ENCODE measurements around the gene TRAM2. TPM values are rescaled to one million over a fixed set of nuclear protein-coding genes. Genes with fewer than 3 reads are reported as not detected.

TRAM2 gene
- total RNA-seq, 1 experiment from 2014 or later: 21.3 TPM

DNA sequence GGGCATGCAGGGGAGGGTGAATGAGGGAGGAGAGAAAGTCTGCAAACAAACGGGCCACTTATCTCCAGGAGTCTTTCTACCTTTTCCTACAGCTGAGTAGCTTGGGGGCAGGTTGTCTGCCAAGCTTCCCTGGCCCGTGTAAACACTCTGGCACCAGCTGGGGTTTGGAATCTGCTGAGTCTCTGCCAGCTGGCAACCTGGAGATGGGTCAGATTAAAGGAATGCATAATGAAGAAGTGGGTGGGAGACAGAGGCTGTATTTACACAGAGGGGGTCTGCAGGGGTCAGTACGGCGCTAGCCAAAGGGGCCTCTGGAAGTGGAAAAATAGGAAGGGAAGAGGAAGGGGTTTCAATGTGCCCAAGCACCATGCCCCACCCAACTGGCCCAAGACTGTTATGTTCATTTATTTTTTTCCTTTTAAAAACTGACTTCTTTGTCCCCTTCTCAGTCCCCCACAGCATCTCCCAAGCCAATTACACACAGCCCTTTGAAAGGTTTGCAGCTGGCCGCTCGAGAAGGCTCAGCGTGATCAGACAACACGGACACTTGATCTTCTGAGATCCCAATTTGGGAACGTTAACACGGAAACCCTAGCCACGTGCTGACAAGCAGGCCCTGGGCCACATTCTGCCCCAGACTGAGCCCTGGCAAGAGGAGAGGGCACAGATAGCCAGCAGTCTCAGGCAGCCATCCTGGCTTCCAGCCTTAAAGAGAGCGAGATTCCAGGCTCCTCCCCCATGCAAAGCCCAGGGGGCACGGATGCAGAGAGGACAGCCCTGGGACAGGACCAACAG lies 25.2 kb downstream of the TRAM2 start:
- Histone ChIP-seq H3K4me3 (replicated peaks in 1 of 2; ENCODE audit: low read depth in 1 of 2, low read length in 2 of 2) (no peak overlapping the region), H3K79me2 (ENCODE audit: insufficient read depth, low read length) (peaks cover 36% of the 10 kb centered on the region), H3K4me1 (ENCODE audit: control insufficient read depth in 1 of 2, insufficient read depth in 2 of 2, low read length in 2 of 2) (peaks cover 14 to 25% of the 10 kb centered on the region in 2 experiments; a peak in 3 of 4 replicates), H3K27me3 (ENCODE audit: insufficient read depth, low read length) (no peaks in the 10 kb centered on the region), H3K9me2 (ENCODE audit: insufficient read depth) (no peaks in the 10 kb centered on the region), H3K4me2 (ENCODE audit: low read length) (peak overlapping the region; percentile 26; the same call in 1 of the 2 replicates), H3K36me3 (ENCODE audit: control insufficient read depth in 1 of 2, insufficient read depth in 2 of 2, low read length in 2 of 2) (no peaks in the 10 kb centered on the region), H2AFZ (ENCODE audit: low read depth, low read length, poor library complexity, severe bottlenecking) (no peak overlapping the region), H3K27ac (ENCODE audit: low read depth, low read length) (no peak overlapping the region), H4K20me1 (ENCODE audit: insufficient read depth) (no peaks in the 10 kb centered on the region), H3K9ac (ENCODE audit: low read length) (no peak overlapping the region), H3K9me3 (ENCODE audit: control insufficient read depth in 1 of 2, insufficient read depth in 1 of 2, low read depth in 1 of 2, low read length in 2 of 2) (no peaks in the 10 kb centered on the region)
- ChIA-PET RAD21 (ENCODE audit: low non-redundant PET in 1 of 2, low total read pairs in 2 of 2, uncharacterized antibody in 2 of 2, unreplicated experiment in 2 of 2) (no interaction called here), POLR2A (no interaction called here), CTCF (no interaction called here)
- intact Hi-C loops (cut with micrococcal nuclease): no loop called here
- DNase-seq (ENCODE audit: low read depth, low spot score) (no peak), ATAC-seq (peak; percentile 65; the same call in 1 of the 2 replicates)
- TF ChIP-seq, protein P1, sequence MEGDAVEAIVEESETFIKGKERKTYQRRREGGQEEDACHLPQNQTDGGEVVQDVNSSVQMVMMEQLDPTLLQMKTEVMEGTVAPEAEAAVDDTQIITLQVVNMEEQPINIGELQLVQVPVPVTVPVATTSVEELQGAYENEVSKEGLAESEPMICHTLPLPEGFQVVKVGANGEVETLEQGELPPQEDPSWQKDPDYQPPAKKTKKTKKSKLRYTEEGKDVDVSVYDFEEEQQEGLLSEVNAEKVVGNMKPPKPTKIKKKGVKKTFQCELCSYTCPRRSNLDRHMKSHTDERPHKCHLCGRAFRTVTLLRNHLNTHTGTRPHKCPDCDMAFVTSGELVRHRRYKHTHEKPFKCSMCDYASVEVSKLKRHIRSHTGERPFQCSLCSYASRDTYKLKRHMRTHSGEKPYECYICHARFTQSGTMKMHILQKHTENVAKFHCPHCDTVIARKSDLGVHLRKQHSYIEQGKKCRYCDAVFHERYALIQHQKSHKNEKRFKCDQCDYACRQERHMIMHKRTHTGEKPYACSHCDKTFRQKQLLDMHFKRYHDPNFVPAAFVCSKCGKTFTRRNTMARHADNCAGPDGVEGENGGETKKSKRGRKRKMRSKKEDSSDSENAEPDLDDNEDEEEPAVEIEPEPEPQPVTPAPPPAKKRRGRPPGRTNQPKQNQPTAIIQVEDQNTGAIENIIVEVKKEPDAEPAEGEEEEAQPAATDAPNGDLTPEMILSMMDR (IDR thresholded peaks at IDR 0.05 in 2 of 3, conservative IDR thresholded peaks at IDR 0.05 in 1 of 3; ENCODE audit: borderline replicate concordance in 1 of 3, insufficient read depth in 1 of 3, low read depth in 2 of 3, low read length in 2 of 3): no peak
- 0 out of 2 replicates have a peak, but pooled peaks have one; percentile 9 for TF ChIP-seq JUND (IDR thresholded peaks at IDR 0.05)
- TF ChIP-seq YY1 (IDR thresholded peaks at IDR 0.05; ENCODE audit: extremely low read depth, insufficient replicate concordance, low read depth, low read length): no peak
- TF ChIP-seq EZH2phosphoT487 (IDR thresholded peaks at IDR 0.05; ENCODE audit: borderline replicate concordance): no peak
- BruUV-seq (replicated peaks): no TSS peak

GRCh38 chr6:52550870-52551269 lies 26.0 kb downstream of the TRAM2 start:
- intact Hi-C loops (cut with micrococcal nuclease): no loop called here
- Histone ChIP-seq H3K27me3 (ENCODE audit: insufficient read depth, low read length) (no peaks in the 10 kb centered on the region), H3K4me1 (ENCODE audit: control insufficient read depth in 1 of 2, insufficient read depth in 2 of 2, low read length in 2 of 2) (peaks cover 14 to 25% of the 10 kb centered on the region in 2 experiments; a peak in 3 of 4 replicates), H3K9me3 (ENCODE audit: control insufficient read depth in 1 of 2, insufficient read depth in 1 of 2, low read depth in 1 of 2, low read length in 2 of 2) (no peaks in the 10 kb centered on the region), H3K9me2 (ENCODE audit: insufficient read depth) (no peaks in the 10 kb centered on the region), H3K79me2 (ENCODE audit: insufficient read depth, low read length) (peaks cover 35% of the 10 kb centered on the region), H3K4me2 (ENCODE audit: low read length) (no peak overlapping the region), H2AFZ (ENCODE audit: low read depth, low read length, poor library complexity, severe bottlenecking) (no peak overlapping the region), H4K20me1 (ENCODE audit: insufficient read depth) (no peaks in the 10 kb centered on the region), H3K27ac (ENCODE audit: low read depth, low read length) (no peak overlapping the region), H3K36me3 (ENCODE audit: control insufficient read depth in 1 of 2, insufficient read depth in 2 of 2, low read length in 2 of 2) (no peaks in the 10 kb centered on the region), H3K9ac (ENCODE audit: low read length) (no peak overlapping the region), H3K4me3 (replicated peaks in 1 of 2; ENCODE audit: low read depth in 1 of 2, low read length in 2 of 2) (no peak overlapping the region)
- ATAC-seq: no peak
- no peak for TF ChIP-seq JUND (IDR thresholded peaks at IDR 0.05)
- TF ChIP-seq FOSL1 (IDR thresholded peaks at IDR 0.05; ENCODE audit: low read depth): no peak
- no peak for TF ChIP-seq ZFX (IDR thresholded peaks at IDR 0.05)
- ChIA-PET RAD21 (ENCODE audit: low non-redundant PET in 1 of 2, low total read pairs in 2 of 2, uncharacterized antibody in 2 of 2, unreplicated experiment in 2 of 2) (no interaction called here), CTCF (no interaction called here), POLR2A (no interaction called here)
- BruUV-seq (replicated peaks): no TSS peak
- no peak for DNase-seq (ENCODE audit: low read depth, low spot score)
